ENCODE data around the gene CCM2.
A peak's percentile ranks its signal among the peaks of the same experiment; 100 is the strongest.
"Not testable (repeated sequence)": the region's sequence is repeated elsewhere in the genome, so short reads cannot be mapped to it uniquely, and the experiment has no call there.

Gene CCM2

DNA sequence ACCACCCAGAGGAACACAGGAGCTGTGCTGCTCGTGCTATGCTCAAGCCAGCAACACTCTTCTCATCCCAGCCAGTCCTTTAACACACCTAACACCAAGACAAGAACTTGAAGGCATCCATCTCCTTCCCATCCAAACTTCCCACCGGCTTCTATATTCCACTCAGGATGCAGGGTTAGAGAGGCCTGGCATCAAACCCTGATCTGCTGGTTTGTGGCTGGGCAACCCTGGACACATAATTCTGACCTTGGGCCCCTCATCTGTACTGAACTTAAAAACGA is 15.6 kb upstream of the CCM2 start:
- Mint-ChIP-seq H3K9me3 (no peaks in the 10 kb centered on the region), H3K27me3 (no peaks in the 10 kb centered on the region), H3K36me3 (ENCODE audit: low read depth) (peaks cover 73% of the 10 kb centered on the region), H3K27ac (peak overlapping the region; percentile 100), H3K4me1 (ENCODE audit: low read depth) (peaks cover 78% of the 10 kb centered on the region), H3K4me3 (peak overlapping the region; percentile 93)
- no peak for DNase-seq

DNA sequence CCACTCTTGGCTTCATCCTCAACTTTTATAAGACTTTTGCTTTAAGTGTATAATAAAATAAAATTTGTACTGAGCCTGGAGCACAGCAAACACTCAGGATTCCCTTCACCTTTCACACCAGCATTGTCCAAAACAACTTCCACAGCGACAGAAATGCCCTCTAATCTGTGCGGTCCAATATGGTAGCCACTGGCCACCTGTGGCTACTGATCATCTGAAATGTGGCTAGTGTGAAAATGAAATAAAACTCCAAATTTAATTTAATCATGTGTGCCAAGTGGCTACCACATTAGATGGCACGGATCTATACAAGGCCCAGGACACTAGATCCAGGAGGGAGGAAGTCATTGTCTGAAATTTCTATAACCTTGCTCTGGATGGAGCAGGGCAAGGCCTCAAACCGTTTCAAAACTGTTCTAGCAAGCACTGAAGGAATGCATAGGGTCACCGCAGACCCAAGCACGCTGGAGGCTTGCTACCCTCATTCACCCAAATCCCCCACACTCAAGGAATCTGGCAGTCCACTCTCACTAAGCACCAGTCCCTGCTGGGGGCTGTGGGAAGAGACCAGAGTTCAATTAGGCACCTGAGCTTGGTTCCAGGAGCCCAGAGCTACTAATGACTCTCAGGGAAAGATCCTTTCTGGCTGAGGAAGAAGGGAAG is 14.8 kb upstream of the CCM2 start:
- Mint-ChIP-seq H3K36me3 (ENCODE audit: low read depth) (peaks cover 67% of the 10 kb centered on the region), H3K4me3 (peak overlapping the region; percentile 93)

DNA sequence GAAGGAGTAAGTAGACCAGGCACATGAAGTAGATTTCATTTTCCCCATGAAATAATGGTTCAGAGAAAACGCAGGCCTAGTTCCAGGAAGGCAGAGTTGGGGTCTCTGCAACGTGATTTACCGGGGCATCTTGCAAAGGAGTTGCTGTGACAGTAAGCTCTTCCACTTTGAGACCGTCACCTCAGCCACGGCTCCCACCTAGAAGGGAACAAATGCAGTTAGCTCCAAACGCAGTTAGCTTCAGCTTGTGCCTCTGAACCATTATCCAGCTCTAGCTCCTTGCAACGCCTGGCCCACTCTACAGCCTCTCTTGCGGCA is 14.1 kb upstream of the CCM2 start:
- Mint-ChIP-seq H3K4me3 (peak overlapping the region; percentile 93), H3K27me3 (no peaks in the 10 kb centered on the region), H3K4me1 (ENCODE audit: low read depth) (peaks cover 64% of the 10 kb centered on the region), H3K36me3 (ENCODE audit: low read depth) (peaks cover 62% of the 10 kb centered on the region), H3K27ac (peak overlapping the region; percentile 100), H3K9me3 (no peaks in the 10 kb centered on the region)
- no peak for DNase-seq

More for the DNA sequence above, 14.8 kb upstream of the CCM2 start:
- Mint-ChIP-seq H3K4me1 (ENCODE audit: low read depth) (peaks cover 71% of the 10 kb centered on the region), H3K27ac (peak overlapping the region; percentile 100), H3K27me3 (no peaks in the 10 kb centered on the region), H3K9me3 (no peaks in the 10 kb centered on the region)
- DNase-seq = peak; percentile 53

DNA sequence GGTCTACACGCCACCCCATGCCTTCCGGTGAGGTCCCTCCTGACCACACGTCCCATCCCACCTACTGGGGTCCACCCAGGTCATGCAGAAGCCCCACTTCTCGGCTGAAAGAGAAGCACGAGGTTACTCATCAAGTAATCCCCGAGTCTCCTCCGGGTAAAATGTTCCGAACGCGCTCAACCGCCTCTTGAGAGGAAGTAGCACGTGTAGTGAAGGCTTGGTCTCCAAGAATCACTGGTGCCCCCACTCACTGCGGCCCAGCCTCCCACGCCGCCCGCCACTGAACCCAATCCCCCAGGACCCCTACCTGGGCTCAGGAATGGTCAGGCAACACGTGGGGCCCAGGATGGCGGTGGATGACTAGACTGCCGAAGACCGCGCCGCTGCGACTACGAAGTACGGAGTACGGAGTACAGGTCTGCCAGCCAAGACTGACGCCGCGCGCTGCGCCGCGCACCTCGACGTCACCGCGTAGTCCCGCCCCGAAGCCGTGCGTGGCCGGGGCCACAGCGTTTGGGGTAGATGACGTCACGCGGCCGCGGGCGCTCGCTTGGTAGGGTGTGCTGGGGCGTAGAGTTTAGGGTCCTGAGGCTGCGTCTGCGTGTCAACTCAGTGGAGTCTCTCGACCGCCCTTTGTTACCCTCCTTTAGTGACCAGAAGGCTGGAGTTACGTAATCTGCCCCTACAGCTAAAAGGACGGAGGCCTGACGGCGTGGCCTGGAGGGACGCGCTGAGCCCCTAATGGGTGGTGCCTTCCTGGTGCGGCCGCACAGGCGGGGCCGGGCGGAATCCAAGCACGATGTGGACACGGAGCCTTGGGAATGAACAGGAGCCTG is 13.6 kb upstream of the CCM2 start:
- Mint-ChIP-seq H3K27me3 (no peaks in the 10 kb centered on the region), H3K4me1 (ENCODE audit: low read depth) (peaks cover 58% of the 10 kb centered on the region), H3K36me3 (ENCODE audit: low read depth) (peaks cover 56% of the 10 kb centered on the region), H3K27ac (peak overlapping the region; percentile 100), H3K4me3 (peak overlapping the region; percentile 93), H3K9me3 (no peaks in the 10 kb centered on the region)
- DNase-seq = peak; percentile 99

DNA sequence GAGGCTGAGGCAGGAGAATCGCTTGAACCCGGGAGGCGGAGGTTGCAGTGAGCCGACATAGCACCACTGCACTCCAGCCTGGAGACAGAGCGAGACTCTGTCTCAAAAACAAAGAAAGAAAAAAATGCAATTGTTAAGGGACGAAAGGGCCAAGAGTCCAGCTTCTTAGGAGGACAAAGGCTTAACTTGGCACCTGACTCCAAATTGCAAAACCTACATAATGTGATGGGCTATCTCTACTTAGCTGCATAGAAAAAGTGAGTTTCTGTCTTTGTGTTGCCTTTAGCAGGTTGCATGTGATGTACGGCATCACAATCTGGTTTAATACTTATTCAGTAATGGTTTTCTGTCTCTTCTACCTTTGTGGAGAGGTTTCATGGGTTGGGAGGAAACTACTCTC is 12.5 kb upstream of the CCM2 start:
- H3K9me3 Mint-ChIP-seq = no peaks in the 10 kb centered on the region
- peak overlapping the region; percentile 100 for H3K27ac Mint-ChIP-seq
- H3K27me3 Mint-ChIP-seq = no peaks in the 10 kb centered on the region
- H3K4me1 Mint-ChIP-seq (ENCODE audit: low read depth) = peaks cover 48% of the 10 kb centered on the region
- peak overlapping the region; percentile 93 for H3K4me3 Mint-ChIP-seq
- H3K36me3 Mint-ChIP-seq (ENCODE audit: low read depth) = peaks cover 46% of the 10 kb centered on the region
- no peak for DNase-seq

DNA sequence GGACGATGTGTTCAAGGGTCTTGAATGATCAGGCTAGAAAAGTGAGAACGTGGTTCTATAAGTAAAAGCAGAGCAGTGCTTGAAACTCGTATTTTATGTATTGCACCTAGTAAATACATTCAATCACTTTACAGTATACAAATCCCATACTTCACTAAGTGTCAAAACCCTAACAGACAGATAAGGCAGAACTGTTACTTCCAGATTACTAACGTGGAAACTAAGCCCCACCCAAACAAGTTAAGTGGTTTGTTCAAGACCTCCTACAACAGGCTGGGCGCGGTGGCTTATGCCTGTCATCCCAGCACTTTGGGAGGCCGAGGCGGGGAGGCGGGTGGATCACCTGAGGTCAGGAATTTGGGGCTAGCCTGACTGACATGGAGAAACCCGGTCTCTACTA is 12.0 kb upstream of the CCM2 start:
- Mint-ChIP-seq H3K9me3 (no peaks in the 10 kb centered on the region), H3K36me3 (ENCODE audit: low read depth) (peaks cover 41% of the 10 kb centered on the region), H3K27ac (peak overlapping the region; percentile 100), H3K4me1 (ENCODE audit: low read depth) (peaks cover 42% of the 10 kb centered on the region), H3K27me3 (no peaks in the 10 kb centered on the region), H3K4me3 (peak overlapping the region; percentile 93)
- no peak for DNase-seq

DNA sequence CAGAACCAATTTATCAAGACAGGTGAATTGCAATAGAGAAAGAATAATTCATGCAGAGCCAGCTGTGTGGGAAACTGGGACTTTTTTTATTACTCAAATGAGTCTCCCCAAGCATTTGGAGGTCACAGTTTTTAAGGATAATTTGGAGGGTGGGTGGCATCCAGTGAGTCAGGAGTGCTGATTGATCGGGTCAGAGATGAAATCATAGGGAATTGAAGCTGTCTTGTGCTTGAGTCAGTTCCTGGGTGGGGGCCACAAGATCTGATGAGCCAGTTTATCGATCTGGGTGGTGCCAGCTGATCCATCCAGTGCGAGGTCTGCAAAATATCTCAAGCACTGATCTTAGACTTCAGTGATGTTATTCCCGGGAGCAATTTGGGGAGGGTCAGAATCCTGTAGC is 11.3 kb upstream of the CCM2 start:
- H3K4me1 Mint-ChIP-seq (ENCODE audit: low read depth) = peaks cover 35% of the 10 kb centered on the region
- no peak for DNase-seq

DNA sequence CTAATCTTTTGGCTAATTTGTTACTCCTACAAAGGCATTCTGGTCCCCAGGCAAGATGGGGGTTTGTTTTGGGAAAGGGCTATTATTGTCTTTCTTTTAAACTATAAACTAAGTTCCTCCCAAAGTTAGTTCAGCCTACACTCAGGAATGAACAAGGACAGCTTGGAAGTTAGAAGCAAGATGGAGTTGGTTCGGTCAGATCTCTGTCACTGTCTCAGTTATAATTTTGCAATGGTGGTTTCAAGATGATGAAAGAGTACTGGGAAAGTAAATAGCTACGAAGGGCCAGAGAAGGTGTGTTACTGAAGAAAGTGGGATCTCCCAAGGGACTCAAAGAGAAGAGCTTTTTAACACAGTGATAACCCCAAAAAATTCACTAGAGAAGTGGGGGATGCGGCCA is 10.9 kb upstream of the CCM2 start:
- Mint-ChIP-seq H3K4me3 (no peak overlapping the region), H3K4me1 (ENCODE audit: low read depth) (peaks cover 31% of the 10 kb centered on the region), H3K36me3 (ENCODE audit: low read depth) (peaks cover 31% of the 10 kb centered on the region), H3K9me3 (no peaks in the 10 kb centered on the region), H3K27me3 (no peaks in the 10 kb centered on the region), H3K27ac (no peak overlapping the region)
- DNase-seq = no peak

More for the DNA sequence above, 11.3 kb upstream of the CCM2 start:
- H3K27ac Mint-ChIP-seq = peak overlapping the region; percentile 12
- H3K36me3 Mint-ChIP-seq (ENCODE audit: low read depth) = peaks cover 35% of the 10 kb centered on the region
- H3K9me3 Mint-ChIP-seq = no peaks in the 10 kb centered on the region
- H3K4me3 Mint-ChIP-seq = no peak overlapping the region
- H3K27me3 Mint-ChIP-seq = no peaks in the 10 kb centered on the region

DNA sequence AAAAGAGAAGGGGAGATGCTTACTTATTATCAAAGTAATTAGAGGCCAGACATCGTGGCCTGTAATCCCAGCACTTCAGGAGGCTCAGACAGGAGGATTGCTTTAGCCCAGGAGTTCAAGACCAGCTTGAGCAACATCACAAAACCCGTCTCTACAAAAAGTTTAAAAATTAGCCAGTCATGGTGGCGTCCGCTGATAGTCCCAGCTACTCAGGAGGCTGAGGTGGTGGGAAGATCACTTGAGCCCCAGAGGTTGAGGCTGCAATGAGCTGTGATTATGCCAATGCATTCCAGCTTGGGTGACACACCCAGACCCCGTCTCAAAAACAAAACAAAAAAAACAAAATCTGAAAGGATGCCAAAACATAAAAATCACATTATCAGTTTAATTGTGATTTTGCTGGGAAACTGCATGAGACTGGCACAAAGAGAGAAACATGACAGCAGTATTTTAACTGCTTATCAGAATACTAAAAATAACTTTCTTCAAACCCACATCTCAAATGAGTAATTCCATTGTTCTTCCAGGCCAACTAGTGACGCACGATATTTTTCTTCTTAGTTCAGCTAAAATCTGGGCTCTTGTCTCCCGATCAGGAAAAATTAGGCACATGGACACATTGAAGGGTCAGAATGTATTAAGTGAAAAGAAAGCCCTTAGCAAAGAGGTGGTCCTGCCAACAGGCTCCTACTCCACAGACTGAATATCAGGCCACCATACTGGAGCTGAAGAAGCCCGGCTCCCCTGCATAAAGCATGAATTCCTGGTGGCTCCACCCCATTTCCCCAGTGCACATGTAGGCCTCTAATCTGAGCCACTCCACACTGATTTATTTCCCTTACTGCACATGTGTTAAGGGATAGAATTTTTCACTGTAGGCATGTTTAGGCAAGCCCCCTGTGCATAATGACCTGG is 9.6 kb upstream of the CCM2 start:
- Mint-ChIP-seq H3K4me3 (no peak overlapping the region), H3K9me3 (no peaks in the 10 kb centered on the region), H3K27ac (no peak overlapping the region), H3K4me1 (ENCODE audit: low read depth) (peaks cover 37% of the 10 kb centered on the region), H3K36me3 (ENCODE audit: low read depth) (peaks cover 19% of the 10 kb centered on the region), H3K27me3 (no peaks in the 10 kb centered on the region)
- no peak for DNase-seq

DNA sequence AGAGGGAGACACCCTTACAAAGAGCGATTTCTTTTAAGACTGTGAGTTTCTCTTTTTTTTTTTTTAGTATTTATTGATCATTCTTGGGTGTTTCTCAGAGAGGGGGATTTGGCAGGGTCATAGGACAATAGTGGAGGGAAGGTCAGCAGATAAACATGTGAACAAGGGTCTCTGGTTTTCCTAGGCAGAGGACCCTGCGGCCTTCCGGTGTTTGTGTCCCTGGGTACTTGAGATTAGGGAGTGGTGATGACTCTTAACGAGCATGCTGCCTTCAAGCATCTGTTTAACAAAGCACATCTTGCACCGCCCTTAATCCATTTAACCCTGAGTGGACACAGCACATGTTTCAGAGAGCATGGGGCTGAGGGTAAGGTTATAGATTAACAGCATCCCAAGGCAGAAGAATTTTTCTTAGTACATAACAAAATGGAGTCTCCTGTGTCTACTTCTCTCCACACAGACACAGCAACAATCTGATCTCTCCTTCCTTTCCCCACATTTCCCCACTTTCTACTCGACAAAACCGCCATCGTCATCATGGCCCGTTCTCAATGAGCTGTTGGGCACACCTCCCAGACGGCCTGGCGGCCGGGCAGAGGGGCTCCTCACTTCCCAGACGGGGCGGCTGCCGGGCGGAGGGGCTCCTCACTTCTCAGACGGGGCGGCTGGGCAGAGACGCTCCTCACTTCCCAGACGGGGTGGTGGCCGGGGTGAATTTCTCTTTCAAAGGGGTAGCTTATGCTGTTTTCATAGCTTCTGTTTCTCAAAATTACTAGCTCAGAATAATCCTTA is 7.8 kb upstream of the CCM2 start:
- H3K4me3 Mint-ChIP-seq; H3K27me3 Mint-ChIP-seq; H3K36me3 Mint-ChIP-seq (ENCODE audit: low read depth); H3K27ac Mint-ChIP-seq; H3K9me3 Mint-ChIP-seq; DNase-seq: not testable (repeated sequence)
- peaks cover 48% of the 10 kb centered on the region for H3K4me1 Mint-ChIP-seq (ENCODE audit: low read depth)

DNA sequence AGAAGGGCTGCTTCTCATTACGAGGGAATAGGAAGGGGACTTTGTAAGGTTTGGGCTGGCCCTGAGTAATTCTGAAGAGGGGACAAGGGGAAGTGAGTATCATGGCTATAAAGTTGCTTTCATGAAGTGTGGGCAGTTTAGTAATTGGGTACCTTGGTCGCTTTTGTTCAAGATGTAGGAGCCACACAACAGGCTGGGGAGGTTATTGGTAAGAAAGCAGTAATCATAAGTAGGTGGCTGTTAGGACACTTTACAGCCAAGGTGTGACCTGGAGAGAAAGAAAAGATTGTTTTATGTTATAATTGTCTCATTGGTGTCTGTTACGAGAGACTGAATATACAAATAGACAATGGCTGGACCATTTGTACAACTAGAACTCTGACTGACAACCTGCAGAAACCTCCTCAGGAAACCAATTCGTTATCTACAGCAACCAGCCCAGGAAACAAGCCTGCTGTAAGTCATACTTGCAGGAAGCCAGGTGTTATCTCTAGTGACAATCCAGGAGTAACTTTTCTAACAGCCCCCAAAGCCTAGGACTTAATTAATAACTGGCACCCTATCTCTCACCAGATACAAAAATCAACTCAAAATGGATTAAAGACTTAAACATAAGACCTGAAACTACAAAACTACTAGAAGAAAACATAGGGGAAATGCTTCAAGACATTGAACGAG is 5.0 kb upstream of the CCM2 start:
- no peak for DNase-seq
- Mint-ChIP-seq H3K9me3 (no peaks in the 10 kb centered on the region), H3K4me3 (peak overlapping the region; percentile 9), H3K4me1 (ENCODE audit: low read depth) (peaks cover 39% of the 10 kb centered on the region), H3K36me3 (ENCODE audit: low read depth) (peaks cover 6% of the 10 kb centered on the region), H3K27ac (peak overlapping the region; percentile 84), H3K27me3 (no peaks in the 10 kb centered on the region)

DNA sequence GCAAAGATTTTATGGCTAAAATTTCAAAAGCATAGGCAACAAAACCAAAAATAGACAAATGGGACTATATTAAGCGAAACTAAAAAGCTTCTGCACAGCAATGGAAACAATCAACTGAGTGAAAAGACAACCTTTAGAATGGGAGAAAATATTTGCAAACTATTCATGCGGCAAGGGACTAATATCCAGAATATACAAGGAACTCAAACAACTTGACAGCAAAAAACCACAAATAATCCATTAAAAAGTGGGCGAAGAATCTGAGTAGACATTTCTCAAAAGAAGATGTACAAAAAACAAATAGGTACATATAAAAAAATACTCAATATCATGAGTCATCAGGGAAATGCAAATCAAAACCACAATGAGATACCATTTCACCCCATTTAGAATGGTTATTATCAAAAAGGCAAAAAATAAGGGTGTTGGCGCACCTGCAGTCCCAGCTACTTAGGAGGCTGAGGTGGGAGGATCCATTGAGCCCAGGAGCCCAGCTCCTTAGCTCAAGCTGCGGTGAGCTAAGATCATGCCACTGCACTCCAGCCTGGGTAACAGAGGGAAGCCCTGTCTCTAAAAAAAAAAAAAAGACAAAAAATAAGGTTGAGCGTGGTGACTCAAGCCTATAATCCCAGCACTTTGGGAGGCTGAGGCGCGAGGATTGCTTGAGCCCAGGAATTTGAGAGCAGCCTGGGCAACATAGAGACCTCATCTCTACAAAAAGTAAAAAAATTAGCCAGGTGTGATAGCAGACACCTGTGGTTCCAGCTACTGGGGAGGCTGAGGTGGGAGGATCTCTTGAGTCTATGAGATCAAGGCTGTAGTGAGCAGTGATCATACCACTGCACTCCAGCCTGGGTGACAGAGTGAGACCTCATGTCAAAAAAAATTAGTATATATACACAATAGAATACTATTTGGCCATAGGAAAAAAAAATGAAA is 4.2 kb upstream of the CCM2 start:
- Mint-ChIP-seq H3K27me3 (no peaks in the 10 kb centered on the region), H3K27ac (peak overlapping the region; percentile 84), H3K9me3 (no peaks in the 10 kb centered on the region), H3K36me3 (ENCODE audit: low read depth) (peaks cover 6% of the 10 kb centered on the region), H3K4me3 (peak overlapping the region; percentile 9), H3K4me1 (ENCODE audit: low read depth) (peaks cover 39% of the 10 kb centered on the region)
- DNase-seq = peak; percentile 42
